ENCODE measurements around the gene NOS2.
A peak's percentile ranks its signal among the peaks of the same experiment; 100 is the strongest.

NOS2 gene

GRCh38 chr17:27802962-27803680, 2.8 kb upstream of the NOS2 start:
- Histone ChIP-seq H3K4me1 (ENCODE audit: control insufficient read depth, insufficient read depth, low read length) (no peaks in the 10 kb centered on the region), H3K4me3 (ENCODE audit: low read length) (no peak overlapping the region), H3K27me3 (replicated peaks; ENCODE audit: control insufficient read depth, insufficient read depth, low read length) (peaks cover 36% of the 10 kb centered on the region), H3K9ac (ENCODE audit: low read length) (no peak overlapping the region), H3K36me3 (ENCODE audit: control insufficient read depth, insufficient read depth, low read length, severe bottlenecking) (no peaks in the 10 kb centered on the region), H3K9me3 (ENCODE audit: control insufficient read depth, low read length) (no peaks in the 10 kb centered on the region)
- no peak for DNase-seq (ENCODE audit: low read depth)

- peaks cover 43% of the 10 kb centered on the region for H3K27me3 ChIP-seq (replicated peaks; ENCODE audit: control insufficient read depth, insufficient read depth, low read length)
- no peak for DNase-seq (ENCODE audit: low read depth)
- H3K36me3 ChIP-seq (ENCODE audit: control insufficient read depth, insufficient read depth, low read length, severe bottlenecking), result no peaks in the 10 kb centered on the region
- H3K4me1 ChIP-seq (ENCODE audit: control insufficient read depth, insufficient read depth, low read length), result no peaks in the 10 kb centered on the region
- H3K9ac ChIP-seq (ENCODE audit: low read length), result no peak overlapping the region
- no peak overlapping the region for H3K4me3 ChIP-seq (ENCODE audit: low read length)
- no peaks in the 10 kb centered on the region for H3K9me3 ChIP-seq (ENCODE audit: control insufficient read depth, low read length)
These were observed 1.7 kb upstream of the NOS2 start for GRCh38 chr17:27802033-27802432.

- H3K36me3 ChIP-seq (ENCODE audit: control insufficient read depth, insufficient read depth, low read length, severe bottlenecking), result no peaks in the 10 kb centered on the region
These were observed 2.0 kb downstream of the NOS2 start for GRCh38 chr17:27798376-27798775.

GRCh38 chr17:27797390-27798091, 2.8 kb downstream of the NOS2 start:
- H3K9ac ChIP-seq (ENCODE audit: low read length), result no peak overlapping the region
- H3K36me3 ChIP-seq (ENCODE audit: control insufficient read depth, insufficient read depth, low read length, severe bottlenecking), result no peaks in the 10 kb centered on the region
- H3K27me3 ChIP-seq (replicated peaks; ENCODE audit: control insufficient read depth, insufficient read depth, low read length), result peaks cover 65% of the 10 kb centered on the region
- no peak overlapping the region for H3K4me3 ChIP-seq (ENCODE audit: low read length)
- no peak for DNase-seq (ENCODE audit: low read depth)
- H3K4me1 ChIP-seq (ENCODE audit: control insufficient read depth, insufficient read depth, low read length), result peaks cover 7% of the 10 kb centered on the region
- H3K9me3 ChIP-seq (ENCODE audit: control insufficient read depth, low read length), result no peaks in the 10 kb centered on the region

More at GRCh38 chr17:27798376-27798775, 2.0 kb downstream of the NOS2 start:
- Histone ChIP-seq H3K4me3 (ENCODE audit: low read length) (no peak overlapping the region), H3K9ac (ENCODE audit: low read length) (no peak overlapping the region), H3K27me3 (replicated peaks; ENCODE audit: control insufficient read depth, insufficient read depth, low read length) (peaks cover 69% of the 10 kb centered on the region), H3K9me3 (ENCODE audit: control insufficient read depth, low read length) (no peaks in the 10 kb centered on the region), H3K4me1 (ENCODE audit: control insufficient read depth, insufficient read depth, low read length) (peaks cover 5% of the 10 kb centered on the region)
- DNase-seq (ENCODE audit: low read depth), result no peak

GRCh38 chr17:27793906-27794569, 6.3 kb downstream of the NOS2 start:
- no peak for DNase-seq (ENCODE audit: low read depth)

GRCh38 chr17:27793168-27793905, 7.0 kb downstream of the NOS2 start:
- Histone ChIP-seq H3K9me3 (ENCODE audit: control insufficient read depth, low read length) (no peaks in the 10 kb centered on the region), H3K27me3 (replicated peaks; ENCODE audit: control insufficient read depth, insufficient read depth, low read length) (peaks cover 55% of the 10 kb centered on the region), H3K4me3 (ENCODE audit: low read length) (peak overlapping the region; percentile 63), H3K36me3 (ENCODE audit: control insufficient read depth, insufficient read depth, low read length, severe bottlenecking) (no peaks in the 10 kb centered on the region), H3K4me1 (ENCODE audit: control insufficient read depth, insufficient read depth, low read length) (peaks cover 7% of the 10 kb centered on the region), H3K9ac (ENCODE audit: low read length) (no peak overlapping the region)
- peak; percentile 32 for DNase-seq (ENCODE audit: low read depth)

More at GRCh38 chr17:27793906-27794569, 6.3 kb downstream of the NOS2 start:
- Histone ChIP-seq H3K4me1 (ENCODE audit: control insufficient read depth, insufficient read depth, low read length) (peaks cover 7% of the 10 kb centered on the region), H3K9ac (ENCODE audit: low read length) (no peak overlapping the region), H3K36me3 (ENCODE audit: control insufficient read depth, insufficient read depth, low read length, severe bottlenecking) (no peaks in the 10 kb centered on the region), H3K27me3 (replicated peaks; ENCODE audit: control insufficient read depth, insufficient read depth, low read length) (peaks cover 58% of the 10 kb centered on the region), H3K9me3 (ENCODE audit: control insufficient read depth, low read length) (no peaks in the 10 kb centered on the region), H3K4me3 (ENCODE audit: low read length) (peak overlapping the region; percentile 63)

GRCh38 chr17:27792095-27792494, 8.2 kb downstream of the NOS2 start:
- Histone ChIP-seq H3K9me3 (ENCODE audit: control insufficient read depth, low read length) (no peaks in the 10 kb centered on the region), H3K9ac (ENCODE audit: low read length) (no peak overlapping the region), H3K4me3 (ENCODE audit: low read length) (no peak overlapping the region), H3K36me3 (ENCODE audit: control insufficient read depth, insufficient read depth, low read length, severe bottlenecking) (no peaks in the 10 kb centered on the region), H3K4me1 (ENCODE audit: control insufficient read depth, insufficient read depth, low read length) (peaks cover 7% of the 10 kb centered on the region), H3K27me3 (replicated peaks; ENCODE audit: control insufficient read depth, insufficient read depth, low read length) (peaks cover 45% of the 10 kb centered on the region)
- no peak for DNase-seq (ENCODE audit: low read depth)

GRCh38 chr17:27788919-27789318, 11.4 kb downstream of the NOS2 start:
- no peak overlapping the region for H3K9ac ChIP-seq (ENCODE audit: low read length)
- H3K27me3 ChIP-seq (replicated peaks; ENCODE audit: control insufficient read depth, insufficient read depth, low read length), result peaks cover 23% of the 10 kb centered on the region
- no peak overlapping the region for H3K4me3 ChIP-seq (ENCODE audit: low read length)
- peaks cover 6% of the 10 kb centered on the region for H3K4me1 ChIP-seq (ENCODE audit: control insufficient read depth, insufficient read depth, low read length)
- DNase-seq (ENCODE audit: low read depth), result no peak
- no peaks in the 10 kb centered on the region for H3K36me3 ChIP-seq (ENCODE audit: control insufficient read depth, insufficient read depth, low read length, severe bottlenecking)
- H3K9me3 ChIP-seq (ENCODE audit: control insufficient read depth, low read length), result no peaks in the 10 kb centered on the region

GRCh38 chr17:27783440-27784350, 16.6 kb downstream of the NOS2 start:
- no peak for DNase-seq (ENCODE audit: low read depth)
- no peaks in the 10 kb centered on the region for H3K36me3 ChIP-seq (ENCODE audit: control insufficient read depth, insufficient read depth, low read length, severe bottlenecking)

GRCh38 chr17:27782791-27783206, 17.5 kb downstream of the NOS2 start:
- Histone ChIP-seq H3K9me3 (ENCODE audit: control insufficient read depth, low read length) (no peaks in the 10 kb centered on the region), H3K27me3 (replicated peaks; ENCODE audit: control insufficient read depth, insufficient read depth, low read length) (peaks cover 23% of the 10 kb centered on the region), H3K4me1 (ENCODE audit: control insufficient read depth, insufficient read depth, low read length) (peaks cover 8% of the 10 kb centered on the region), H3K4me3 (ENCODE audit: low read length) (no peak overlapping the region), H3K9ac (ENCODE audit: low read length) (no peak overlapping the region), H3K36me3 (ENCODE audit: control insufficient read depth, insufficient read depth, low read length, severe bottlenecking) (no peaks in the 10 kb centered on the region)
- DNase-seq (ENCODE audit: low read depth), result no peak

More at GRCh38 chr17:27783440-27784350, 16.6 kb downstream of the NOS2 start:
- no peak overlapping the region for H3K9ac ChIP-seq (ENCODE audit: low read length)
- no peaks in the 10 kb centered on the region for H3K9me3 ChIP-seq (ENCODE audit: control insufficient read depth, low read length)
- no peak overlapping the region for H3K4me3 ChIP-seq (ENCODE audit: low read length)
- no peaks in the 10 kb centered on the region for H3K4me1 ChIP-seq (ENCODE audit: control insufficient read depth, insufficient read depth, low read length)
- peaks cover 25% of the 10 kb centered on the region for H3K27me3 ChIP-seq (replicated peaks; ENCODE audit: control insufficient read depth, insufficient read depth, low read length)

Data from adipocyte (in vitro differentiated cells).